ENCODE measurements around the gene C1QL2.

Gene C1QL2

DNA sequence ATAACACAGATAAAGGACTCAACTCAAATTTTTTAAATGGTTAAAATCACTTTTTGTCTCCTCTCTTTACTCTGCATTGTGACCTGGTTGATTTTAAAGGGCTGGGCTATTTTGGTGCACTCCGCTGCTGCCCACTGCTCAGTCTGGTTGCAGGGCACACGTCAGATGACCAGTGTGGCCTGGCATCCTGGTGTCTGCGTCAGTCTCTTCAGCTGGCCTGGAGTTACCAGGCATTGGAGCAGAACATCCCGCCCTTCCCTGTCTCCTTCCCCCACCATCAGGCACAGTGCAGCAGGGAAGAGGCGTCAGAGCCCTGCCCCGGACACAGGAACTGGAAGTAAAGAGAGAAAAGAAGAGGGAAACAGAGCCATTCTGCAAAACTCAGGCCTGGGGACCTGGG lies 8.9 kb downstream of the C1QL2 start:
- TF ChIP-seq, protein P1, sequence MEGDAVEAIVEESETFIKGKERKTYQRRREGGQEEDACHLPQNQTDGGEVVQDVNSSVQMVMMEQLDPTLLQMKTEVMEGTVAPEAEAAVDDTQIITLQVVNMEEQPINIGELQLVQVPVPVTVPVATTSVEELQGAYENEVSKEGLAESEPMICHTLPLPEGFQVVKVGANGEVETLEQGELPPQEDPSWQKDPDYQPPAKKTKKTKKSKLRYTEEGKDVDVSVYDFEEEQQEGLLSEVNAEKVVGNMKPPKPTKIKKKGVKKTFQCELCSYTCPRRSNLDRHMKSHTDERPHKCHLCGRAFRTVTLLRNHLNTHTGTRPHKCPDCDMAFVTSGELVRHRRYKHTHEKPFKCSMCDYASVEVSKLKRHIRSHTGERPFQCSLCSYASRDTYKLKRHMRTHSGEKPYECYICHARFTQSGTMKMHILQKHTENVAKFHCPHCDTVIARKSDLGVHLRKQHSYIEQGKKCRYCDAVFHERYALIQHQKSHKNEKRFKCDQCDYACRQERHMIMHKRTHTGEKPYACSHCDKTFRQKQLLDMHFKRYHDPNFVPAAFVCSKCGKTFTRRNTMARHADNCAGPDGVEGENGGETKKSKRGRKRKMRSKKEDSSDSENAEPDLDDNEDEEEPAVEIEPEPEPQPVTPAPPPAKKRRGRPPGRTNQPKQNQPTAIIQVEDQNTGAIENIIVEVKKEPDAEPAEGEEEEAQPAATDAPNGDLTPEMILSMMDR (IDR thresholded peaks at IDR 0.05): no peak
- Histone ChIP-seq H3K27me3 (peaks cover 0 to 46% of the 10 kb centered on the region in 2 donors), H3K4me1 (no peaks in the 10 kb centered on the region), H3K9me3 (no peaks in the 10 kb centered on the region), H3K4me3 (no peak overlapping the region), H3K36me3 (no peaks in the 10 kb centered on the region), H3K27ac (no peak overlapping the region)
- intact Hi-C loops (cut with DNase I; ENCODE audit: low total_unique reads): no loop called here
- DNase-seq: no peak

DNA sequence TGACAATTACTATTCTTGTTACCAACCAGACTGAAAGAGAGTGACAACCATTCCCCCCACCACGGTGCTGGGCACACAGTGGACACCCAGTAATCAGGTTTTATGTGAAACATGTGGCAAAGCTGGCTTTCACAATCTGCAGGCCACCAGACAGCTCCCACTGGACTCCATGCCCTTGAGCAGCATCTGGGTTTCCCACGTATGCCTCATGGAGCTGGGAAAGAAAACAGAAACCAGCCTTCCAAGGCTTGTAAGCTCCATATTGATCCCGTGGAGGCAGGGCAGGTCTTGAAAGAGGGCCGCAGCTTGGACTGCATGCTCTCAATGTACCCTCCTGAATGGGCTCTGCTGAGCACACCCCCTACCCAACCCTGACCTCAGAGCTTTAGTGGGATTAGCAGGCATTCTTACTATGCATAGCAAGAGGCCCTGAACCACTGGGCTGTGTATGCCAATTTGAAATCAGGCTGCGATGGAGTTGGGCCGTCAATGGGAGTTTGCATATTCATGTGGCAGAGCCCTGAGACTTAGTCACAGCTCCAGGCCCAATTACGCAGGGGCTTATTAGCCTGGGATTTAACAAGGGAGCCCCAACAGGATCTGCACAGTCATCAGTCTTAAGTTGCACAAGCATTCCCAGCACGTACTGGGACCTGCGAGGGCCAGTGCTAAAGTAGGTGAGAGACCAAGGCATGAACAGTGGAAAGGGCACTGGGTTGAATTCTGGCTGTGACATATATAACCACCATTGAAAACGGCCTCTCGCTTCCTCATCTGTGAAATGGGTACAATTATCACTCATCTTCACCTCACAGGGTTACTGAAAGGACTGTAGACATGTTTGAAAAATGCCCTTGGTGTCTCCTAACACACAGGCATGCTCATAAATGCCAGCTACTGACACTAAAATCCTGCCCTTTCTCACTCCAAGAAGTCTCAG lies 10.5 kb downstream of the C1QL2 start:
- no peak for DNase-seq
- Histone ChIP-seq H3K9me3 (no peaks in the 10 kb centered on the region), H3K36me3 (no peaks in the 10 kb centered on the region), H3K27me3 (peaks cover 0 to 31% of the 10 kb centered on the region in 2 donors), H3K4me3 (no peak overlapping the region), H3K4me1 (no peaks in the 10 kb centered on the region), H3K27ac (no peak overlapping the region)
- intact Hi-C loops (cut with DNase I; ENCODE audit: low total_unique reads): no loop called here
- TF ChIP-seq, protein P1 (IDR thresholded peaks at IDR 0.05): no peak

DNA sequence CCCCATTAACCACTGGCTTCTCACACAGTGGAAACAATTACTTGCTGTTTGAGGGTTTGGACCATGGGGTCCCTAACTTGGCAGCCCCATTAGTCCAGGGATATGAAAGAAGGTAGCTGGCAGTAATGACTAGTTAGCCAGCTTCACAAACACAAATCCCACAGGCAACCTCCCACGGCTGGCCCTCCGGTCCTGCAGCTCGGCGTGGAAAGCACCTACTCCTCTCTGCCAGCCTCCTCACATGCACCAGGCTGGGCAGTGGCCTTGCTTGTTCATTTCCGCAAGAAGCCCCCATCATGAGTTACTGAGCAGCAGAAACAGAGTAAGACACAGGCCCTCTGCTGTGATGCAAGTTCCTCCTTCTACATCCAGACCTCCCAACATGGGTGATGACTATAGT lies 13.7 kb downstream of the C1QL2 start:
- TF ChIP-seq, protein P1 (IDR thresholded peaks at IDR 0.05): no peak
- Histone ChIP-seq H3K4me3 (no peak overlapping the region), H3K4me1 (no peaks in the 10 kb centered on the region), H3K27ac (no peak overlapping the region), H3K36me3 (no peaks in the 10 kb centered on the region), H3K9me3 (no peaks in the 10 kb centered on the region), H3K27me3 (peaks cover 0 to 10% of the 10 kb centered on the region in 2 donors)
- intact Hi-C loops (cut with DNase I; ENCODE audit: low total_unique reads): no loop called here
- no peak for DNase-seq

DNA sequence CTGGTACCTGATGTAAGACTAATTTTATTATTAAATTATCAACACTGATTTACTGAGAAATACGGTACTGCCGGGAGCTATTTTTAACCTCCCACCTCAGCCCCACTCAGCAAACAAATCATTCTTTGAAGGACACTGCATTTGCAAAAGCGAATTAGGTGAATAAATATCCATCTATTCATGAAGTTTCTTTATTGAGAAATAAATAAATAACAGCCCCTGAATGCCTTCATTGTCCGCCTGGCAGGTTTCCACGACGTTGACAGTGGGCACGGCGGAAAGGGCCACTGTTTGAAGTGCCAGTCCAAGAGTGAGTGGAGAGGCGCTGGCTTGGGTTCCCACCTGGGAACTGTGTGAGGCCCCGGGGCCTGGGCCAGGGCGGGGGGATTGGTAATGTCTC lies 15.7 kb downstream of the C1QL2 start:
- Histone ChIP-seq H3K27me3 (peaks cover 0 to 14% of the 10 kb centered on the region in 2 donors), H3K9me3 (no peaks in the 10 kb centered on the region), H3K36me3 (no peaks in the 10 kb centered on the region), H3K4me1 (no peaks in the 10 kb centered on the region), H3K4me3 (no peak overlapping the region), H3K27ac (no peak overlapping the region)
- TF ChIP-seq, protein P1 (IDR thresholded peaks at IDR 0.05): no peak
- intact Hi-C loops (cut with DNase I; ENCODE audit: low total_unique reads): no loop called here
- no peak for DNase-seq

DNA sequence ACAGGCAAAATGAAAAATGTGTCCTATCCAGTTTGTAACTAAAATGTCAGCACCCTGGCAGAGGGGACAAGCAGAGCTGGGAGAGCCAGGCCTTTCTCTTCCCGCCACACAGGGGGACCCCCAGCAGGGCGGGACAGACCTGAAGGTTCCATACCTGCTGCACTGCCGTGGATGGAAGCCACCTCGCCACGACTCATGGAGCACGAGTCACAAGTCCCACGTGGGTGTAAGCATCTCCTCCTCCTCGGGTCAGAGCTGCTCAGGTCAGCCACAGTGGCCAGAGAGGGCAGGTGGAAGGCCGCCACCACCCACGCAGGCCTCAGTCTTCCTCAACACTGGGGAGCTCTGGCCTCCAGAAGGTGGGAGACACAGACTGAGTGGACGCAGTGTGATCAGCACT lies 21.0 kb downstream of the C1QL2 start:
- peaks cover 0 to 9% (median 0%) of the 10 kb centered on the region in 3 donors for H3K9me3 ChIP-seq
- H3K27ac ChIP-seq: no peak overlapping the region
- H3K36me3 ChIP-seq: no peaks in the 10 kb centered on the region
- H3K4me1 ChIP-seq: no peaks in the 10 kb centered on the region
- TF ChIP-seq, protein P1 (IDR thresholded peaks at IDR 0.05): no peak
- H3K4me3 ChIP-seq: no peak overlapping the region
- peaks cover 0 to 23% of the 10 kb centered on the region in 2 donors for H3K27me3 ChIP-seq
- no peak for DNase-seq
- intact Hi-C loops (cut with DNase I; ENCODE audit: low total_unique reads): no loop called here

Measured in tibial artery (tissue), 4 donors.